ENCODE data around the gene RPTOR.
"Not testable (repeated sequence)": the region's sequence is repeated elsewhere in the genome, so short reads cannot be mapped to it uniquely, and the experiment has no call there.

RPTOR gene

DNA sequence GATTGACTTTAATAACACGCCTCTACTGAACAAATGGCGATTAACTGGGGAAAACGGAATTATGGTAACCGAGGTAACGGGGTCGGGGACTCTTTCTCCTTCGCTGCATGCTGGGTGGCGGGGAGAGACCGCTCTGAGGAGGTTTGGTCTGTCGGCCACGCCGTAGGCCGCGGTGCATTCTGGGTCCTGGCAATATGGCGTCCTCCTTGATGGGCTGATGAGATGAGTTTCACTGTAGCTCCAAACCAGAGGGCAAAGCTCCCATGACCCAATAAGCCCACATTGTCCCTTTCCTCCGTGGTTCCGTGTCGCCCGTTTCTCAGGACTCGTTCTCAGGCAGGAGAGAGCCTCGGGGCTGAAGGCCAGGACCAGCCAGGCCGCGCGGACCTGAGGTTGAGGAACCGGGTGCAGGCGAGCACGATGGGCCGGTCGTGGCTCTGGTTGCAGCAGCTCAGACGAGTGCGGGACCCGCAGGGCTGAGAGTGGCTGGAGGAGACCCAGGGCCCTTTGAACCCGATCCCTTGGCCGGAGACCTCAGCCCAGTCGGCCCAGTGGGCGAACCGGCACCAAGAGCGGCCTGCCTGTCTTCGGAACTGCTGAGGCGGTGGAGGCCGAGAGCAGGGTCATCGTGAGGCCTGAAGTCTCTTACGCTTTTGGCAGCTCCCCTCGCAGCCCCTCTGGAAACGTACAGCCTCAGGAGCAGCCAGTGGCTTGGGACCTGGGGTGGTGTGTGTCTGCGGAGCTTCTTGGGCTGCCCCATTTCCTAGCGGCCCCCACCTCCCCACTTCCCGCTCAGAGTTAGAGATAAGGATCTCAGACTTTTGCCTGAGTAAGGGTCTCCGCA lies at the start of gene RPTOR:
Gene RPTOR (plus strand): TSS at position 184 of the 844 bp plus-strand sequence. CDS start 792 bp downstream, outside the sequence.
- H3K4me3 ChIP-seq (ENCODE audit: low read depth, low read length) = peak within 1 kb of the TSS; percentile 98

DNA sequence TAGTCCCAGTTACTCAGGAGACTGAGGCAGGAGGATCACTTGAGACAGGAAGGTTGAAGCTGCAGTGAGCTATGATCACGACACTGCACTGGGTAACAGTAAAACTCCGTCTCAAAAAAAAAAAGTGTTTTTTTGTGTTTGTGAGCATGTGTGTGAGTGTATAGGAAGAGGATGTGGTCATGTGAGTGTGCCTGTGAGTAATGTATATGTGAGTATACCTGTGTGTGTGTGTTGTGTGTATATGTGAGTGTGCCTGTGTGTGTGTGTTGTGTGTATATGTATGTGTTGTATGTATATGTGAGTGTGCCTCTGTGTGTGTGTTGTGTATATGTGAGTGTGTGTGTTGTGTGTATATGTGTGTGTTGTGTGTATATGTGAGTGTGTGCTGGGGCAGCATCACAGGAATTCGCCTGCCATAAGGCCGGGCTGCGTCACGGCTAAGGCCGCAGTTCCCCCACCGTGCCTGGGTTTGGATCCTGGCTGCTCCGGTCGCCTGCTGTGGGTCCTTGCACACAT lies 46.9 kb upstream of the RPTOR start:
- H3K4me3 ChIP-seq (ENCODE audit: low read depth, low read length) = no peak overlapping the region

GRCh38 chr17:80498242-80498919 lies 46.3 kb upstream of the RPTOR start:
- no peak overlapping the region for H3K4me3 ChIP-seq (ENCODE audit: low read depth, low read length)

GRCh38 chr17:80498920-80499410 lies 45.7 kb upstream of the RPTOR start:
- no peak overlapping the region for H3K4me3 ChIP-seq (ENCODE audit: low read depth, low read length)

DNA sequence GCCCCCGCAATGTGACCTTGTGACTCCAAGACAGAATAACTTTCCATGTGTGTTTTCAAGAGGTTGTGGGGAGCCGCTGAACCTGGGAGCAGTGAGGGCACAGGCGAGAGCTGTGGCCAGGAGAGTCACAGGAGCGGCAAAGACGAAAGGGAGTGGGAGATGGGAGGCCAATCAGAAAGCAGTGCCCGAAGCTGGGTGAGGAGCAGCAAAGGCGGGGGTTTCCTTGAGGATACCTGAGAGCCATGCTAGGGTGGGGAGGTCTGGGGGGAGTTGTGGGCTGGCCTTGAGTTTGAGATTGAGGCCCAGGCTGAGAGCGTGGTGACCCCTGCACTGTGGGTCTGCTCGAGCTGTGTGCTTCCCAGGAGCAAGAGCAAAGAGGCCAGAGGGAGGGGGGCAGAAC lies 45.1 kb upstream of the RPTOR start:
- H3K4me3 ChIP-seq (ENCODE audit: low read depth, low read length) = no peak overlapping the region

GRCh38 chr17:80499961-80500665 lies 44.5 kb upstream of the RPTOR start:
- no peak overlapping the region for H3K4me3 ChIP-seq (ENCODE audit: low read depth, low read length)

GRCh38 chr17:80501741-80502577 lies 42.7 kb upstream of the RPTOR start:
- no peak overlapping the region for H3K4me3 ChIP-seq (ENCODE audit: low read depth, low read length)

DNA sequence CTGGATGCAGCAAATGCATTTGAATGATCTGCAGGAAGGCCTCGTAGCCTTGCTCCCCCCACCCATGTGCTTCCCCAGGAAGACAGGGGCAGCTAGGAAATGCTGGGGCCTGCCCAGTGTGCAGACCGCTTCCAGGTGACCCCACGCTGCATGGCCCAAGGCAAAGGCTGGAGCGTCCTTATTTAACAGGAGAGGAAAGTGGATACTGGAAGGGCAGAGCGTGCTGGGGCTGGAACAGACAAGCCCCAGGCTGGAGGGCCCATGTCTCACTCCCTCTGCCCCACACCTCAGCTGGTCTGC lies 42.1 kb upstream of the RPTOR start:
- H3K4me3 ChIP-seq (ENCODE audit: low read depth, low read length) = no peak overlapping the region

DNA sequence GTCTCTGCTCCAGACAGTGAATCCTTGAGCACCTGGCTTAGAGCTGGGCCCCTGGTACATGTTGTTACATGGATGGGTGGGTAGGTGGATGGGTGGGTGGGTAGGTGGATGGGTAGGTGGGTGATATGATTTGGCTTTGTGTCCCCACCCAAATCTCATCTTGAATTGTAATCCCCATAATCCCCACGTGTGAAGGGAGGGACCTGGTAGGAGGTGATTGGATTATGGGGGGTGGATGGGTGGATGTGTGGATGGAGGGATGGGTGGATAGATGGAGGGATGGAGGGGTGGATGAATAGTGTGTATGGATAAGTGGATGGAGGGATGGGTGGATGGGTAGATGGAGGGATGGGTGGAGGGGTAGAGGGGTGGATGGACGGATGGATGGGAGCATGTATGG lies 41.6 kb upstream of the RPTOR start:
- H3K4me3 ChIP-seq (ENCODE audit: low read depth, low read length) = no peak overlapping the region

DNA sequence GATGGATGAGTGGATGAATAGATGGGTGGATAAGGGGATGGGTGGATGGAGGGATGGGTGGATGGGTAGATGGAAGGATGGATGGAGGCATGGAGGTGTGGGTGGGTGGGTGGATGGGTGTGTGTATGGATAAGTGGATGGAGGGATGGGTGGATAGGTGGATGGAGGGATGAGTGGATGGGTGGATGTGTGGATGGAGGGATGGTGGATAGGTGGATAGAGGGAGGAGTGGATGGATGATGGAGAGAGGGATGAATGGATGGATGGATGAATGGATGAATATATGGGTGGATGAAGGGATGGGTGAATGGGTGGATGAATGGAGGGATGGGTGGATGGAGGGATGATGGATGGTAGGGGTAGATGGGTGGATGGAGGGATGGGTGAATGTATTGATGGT lies 40.7 kb upstream of the RPTOR start:
- H3K4me3 ChIP-seq (ENCODE audit: low read depth, low read length) = no peak overlapping the region

GRCh38 chr17:80504686-80505413 lies 39.8 kb upstream of the RPTOR start:
- no peak overlapping the region for H3K4me3 ChIP-seq (ENCODE audit: low read depth, low read length)

DNA sequence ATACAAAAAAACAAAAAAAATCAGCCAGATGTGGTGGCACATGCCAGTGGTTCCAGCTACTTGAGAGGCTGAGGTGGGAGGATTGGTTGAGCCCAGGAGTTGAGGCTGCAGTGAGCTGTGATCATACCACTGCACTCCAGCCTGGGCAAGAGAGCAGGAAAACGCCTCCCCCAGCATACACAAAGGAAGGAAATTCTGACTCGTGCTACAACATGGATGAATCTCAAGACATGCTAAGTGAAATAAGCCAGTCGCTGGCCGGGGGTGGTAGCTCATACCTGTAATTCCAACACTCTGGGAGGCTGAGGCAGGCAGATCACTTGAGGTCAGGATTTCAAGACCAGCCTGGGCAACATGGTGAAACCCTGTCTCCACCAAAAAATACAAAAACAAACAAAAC lies 37.5 kb upstream of the RPTOR start:
- not testable (repeated sequence) for H3K4me3 ChIP-seq (ENCODE audit: low read depth, low read length)

DNA sequence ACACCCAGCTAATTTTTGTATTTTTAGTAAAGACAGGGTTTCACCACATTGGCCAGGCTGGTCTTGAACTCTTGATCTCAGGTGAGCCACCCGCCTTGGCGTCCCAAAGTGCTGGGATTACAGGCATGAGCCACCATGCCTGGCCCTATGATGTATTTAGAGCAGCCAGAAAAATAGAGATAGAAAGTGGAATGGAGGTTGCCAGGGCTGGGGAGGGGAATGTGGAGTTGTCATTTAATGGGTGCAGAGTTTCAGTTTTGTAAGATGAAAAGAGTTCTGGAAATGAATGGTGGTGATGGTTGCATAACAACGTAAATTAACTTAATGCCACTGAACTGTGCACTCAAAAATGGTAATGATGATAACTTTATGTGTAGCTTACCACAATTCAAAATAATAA lies 36.7 kb upstream of the RPTOR start:
- no peak overlapping the region for H3K4me3 ChIP-seq (ENCODE audit: low read depth, low read length)

- H3K4me3 ChIP-seq (ENCODE audit: low read depth, low read length) = no peak overlapping the region
Measured at GRCh38 chr17:80509311-80509710, 35.3 kb upstream of the RPTOR start.

GRCh38 chr17:80510132-80510531 lies 34.5 kb upstream of the RPTOR start:
- H3K4me3 ChIP-seq (ENCODE audit: low read depth, low read length) = no peak overlapping the region

DNA sequence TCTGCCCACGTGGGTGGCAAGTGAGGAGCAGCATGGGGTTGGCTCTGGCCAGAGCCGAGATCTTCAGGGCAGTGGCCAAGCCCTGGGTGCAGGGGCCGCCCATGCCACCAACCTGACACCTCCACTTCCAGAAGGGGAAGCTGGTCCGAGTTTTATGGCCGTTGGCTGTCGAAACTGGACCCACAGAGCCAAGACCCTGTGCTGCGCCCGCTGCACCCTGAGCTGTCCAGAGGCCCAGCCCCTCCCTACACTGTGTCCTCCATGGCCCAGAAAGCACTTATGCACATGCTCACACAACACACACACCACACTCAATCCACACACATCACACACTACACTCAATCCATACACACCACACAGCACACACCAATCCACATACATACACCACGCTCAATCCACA lies 33.9 kb upstream of the RPTOR start:
- no peak overlapping the region for H3K4me3 ChIP-seq (ENCODE audit: low read depth, low read length)

GRCh38 chr17:80511222-80512180 lies 33.1 kb upstream of the RPTOR start:
- H3K4me3 ChIP-seq (ENCODE audit: low read depth, low read length) = no peak overlapping the region

GRCh38 chr17:80512233-80512632 lies 32.4 kb upstream of the RPTOR start:
- no peak overlapping the region for H3K4me3 ChIP-seq (ENCODE audit: low read depth, low read length)

GRCh38 chr17:80513201-80513600 lies 31.4 kb upstream of the RPTOR start:
- no peak overlapping the region for H3K4me3 ChIP-seq (ENCODE audit: low read depth, low read length)
